ENCODE results near the gene GPHB5. TPM values are rescaled to one million over a fixed set of nuclear protein-coding genes. Genes with fewer than 3 reads are reported as not detected.

Gene GPHB5
- total and polyA plus RNA-seq, 4 experiments from 2014 or later: not detected

DNA sequence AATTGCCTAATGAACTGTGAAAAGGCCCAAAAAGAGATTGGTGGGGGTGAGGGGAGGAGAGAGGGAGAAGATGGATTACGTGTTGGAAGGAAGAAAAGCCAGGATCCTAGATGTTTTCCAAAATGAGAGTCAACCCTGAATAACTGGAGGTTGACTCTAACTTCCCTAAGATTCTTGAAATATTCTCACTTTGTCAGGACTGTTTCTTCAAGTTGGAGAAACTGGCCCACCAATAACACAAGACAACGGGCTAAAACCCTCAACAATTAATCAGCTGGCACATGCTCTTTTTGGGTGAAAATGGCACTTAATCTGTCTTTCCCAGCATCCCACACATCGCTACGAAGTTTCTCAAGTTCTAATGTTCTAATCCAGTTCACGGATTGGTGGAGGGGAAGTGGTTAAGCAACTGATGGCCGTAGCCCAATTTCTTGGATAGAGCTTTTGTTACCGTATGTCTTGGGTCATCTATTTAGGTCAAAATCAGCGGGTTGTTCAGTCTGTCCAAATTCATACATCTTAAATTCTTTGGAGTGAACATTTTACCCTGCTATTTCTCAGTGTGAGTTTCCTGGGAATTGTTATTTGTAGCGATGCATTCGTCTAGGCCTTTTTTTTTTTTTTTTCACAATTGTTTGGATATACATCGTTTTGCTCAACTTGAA, 49.0 kb downstream of the GPHB5 start:
- ChIA-PET POLR2A (ENCODE audit: partially characterized antibody) (no interaction called here), CTCF (ENCODE audit: partially characterized antibody) (no interaction called here)
- Mint-ChIP-seq H3K36me3 (no peaks in the 10 kb centered on the region), H3K27ac (no peak overlapping the region), H3K27me3 (peaks cover 7 to 15% of the 10 kb centered on the region in 2 donors), H3K9me3 (peaks cover 0 to 4% (median under 1%) of the 10 kb centered on the region in 8 donors), H3K4me1 (no peaks in the 10 kb centered on the region), H3K4me3 (no peak overlapping the region)
- intact Hi-C loops (cut with micrococcal nuclease): no loop called here
- no peak overlapping the region for H3K27ac ChIP-seq (ENCODE audit: low read depth, low read length)
- no peaks in the 10 kb centered on the region for H3K36me3 ChIP-seq (ENCODE audit: insufficient read depth, low read length)
- no peaks in the 10 kb centered on the region for H3K27me3 ChIP-seq (ENCODE audit: insufficient read depth, low read length)
- no peak overlapping the region for H3K4me3 ChIP-seq (ENCODE audit: low read length in 2 of 2)
- no peaks in the 10 kb centered on the region for H3K9me3 ChIP-seq (ENCODE audit: control insufficient read depth in 1 of 2, low read length in 2 of 2)
- no peaks in the 10 kb centered on the region for H3K4me1 ChIP-seq (ENCODE audit: insufficient read depth, low read length)
- no peak for DNase-seq

GRCh38 chr14:63268771-63269170, 50.0 kb downstream of the GPHB5 start:
- H3K27me3 Mint-ChIP-seq: peaks cover 7 to 19% of the 10 kb centered on the region in 2 donors
- Histone ChIP-seq H3K27ac (ENCODE audit: low read depth, low read length) (no peak overlapping the region), H3K4me1 (ENCODE audit: insufficient read depth, low read length) (no peaks in the 10 kb centered on the region), H3K27me3 (ENCODE audit: insufficient read depth, low read length) (no peaks in the 10 kb centered on the region), H3K9me3 (ENCODE audit: control insufficient read depth in 1 of 2, low read length in 2 of 2) (no peaks in the 10 kb centered on the region), H3K36me3 (ENCODE audit: insufficient read depth, low read length) (no peaks in the 10 kb centered on the region), H3K4me3 (ENCODE audit: low read length in 2 of 2) (no peak overlapping the region)
- POLR2A ChIA-PET (ENCODE audit: partially characterized antibody): no interaction called here
- H3K4me3 Mint-ChIP-seq: no peak overlapping the region
- no peak for DNase-seq
- H3K27ac Mint-ChIP-seq: no peak overlapping the region
- CTCF ChIA-PET (ENCODE audit: partially characterized antibody): no interaction called here
- H3K36me3 Mint-ChIP-seq: no peaks in the 10 kb centered on the region
- H3K4me1 Mint-ChIP-seq: no peaks in the 10 kb centered on the region
- intact Hi-C loops (cut with micrococcal nuclease): no loop called here
- peaks cover 0 to 4% (median 2%) of the 10 kb centered on the region in 8 donors for H3K9me3 Mint-ChIP-seq

GRCh38 chr14:63267171-63267570, 51.6 kb downstream of the GPHB5 start:
- Histone ChIP-seq H3K4me3 (ENCODE audit: low read length in 2 of 2) (no peak overlapping the region), H3K27me3 (ENCODE audit: insufficient read depth, low read length) (no peaks in the 10 kb centered on the region), H3K36me3 (ENCODE audit: insufficient read depth, low read length) (no peaks in the 10 kb centered on the region), H3K27ac (ENCODE audit: low read depth, low read length) (no peak overlapping the region), H3K9me3 (ENCODE audit: control insufficient read depth in 1 of 2, low read length in 2 of 2) (no peaks in the 10 kb centered on the region), H3K4me1 (ENCODE audit: insufficient read depth, low read length) (no peaks in the 10 kb centered on the region)
- H3K27ac Mint-ChIP-seq: no peak overlapping the region
- no peaks in the 10 kb centered on the region for H3K4me1 Mint-ChIP-seq
- no peaks in the 10 kb centered on the region for H3K36me3 Mint-ChIP-seq
- ChIA-PET CTCF (ENCODE audit: partially characterized antibody) (no interaction called here), POLR2A (ENCODE audit: partially characterized antibody) (no interaction called here)
- peaks cover 7 to 23% of the 10 kb centered on the region in 2 donors for H3K27me3 Mint-ChIP-seq
- intact Hi-C loops (cut with micrococcal nuclease): no loop called here
- peaks cover 0 to 4% (median 3%) of the 10 kb centered on the region in 8 donors for H3K9me3 Mint-ChIP-seq
- H3K4me3 Mint-ChIP-seq: no peak overlapping the region
- DNase-seq: no peak

- Mint-ChIP-seq H3K36me3 (no peaks in the 10 kb centered on the region), H3K27me3 (peaks cover 10 to 23% of the 10 kb centered on the region in 2 donors), H3K9me3 (peaks cover 0 to 4% (median 3%) of the 10 kb centered on the region in 8 donors), H3K4me3 (no peak overlapping the region), H3K27ac (no peak overlapping the region), H3K4me1 (no peaks in the 10 kb centered on the region)
- DNase-seq: no peak
- ChIA-PET POLR2A (ENCODE audit: partially characterized antibody) (no interaction called here), CTCF (ENCODE audit: partially characterized antibody) (no interaction called here)
- no peak overlapping the region for H3K27ac ChIP-seq (ENCODE audit: low read depth, low read length)
- no peaks in the 10 kb centered on the region for H3K27me3 ChIP-seq (ENCODE audit: insufficient read depth, low read length)
- H3K36me3 ChIP-seq (ENCODE audit: insufficient read depth, low read length): no peaks in the 10 kb centered on the region
- H3K4me3 ChIP-seq (ENCODE audit: low read length in 2 of 2): no peak overlapping the region
- H3K9me3 ChIP-seq (ENCODE audit: control insufficient read depth in 1 of 2, low read length in 2 of 2): no peaks in the 10 kb centered on the region
- H3K4me1 ChIP-seq (ENCODE audit: insufficient read depth, low read length): no peaks in the 10 kb centered on the region
- intact Hi-C loops (cut with micrococcal nuclease): no loop called here
Observed at GRCh38 chr14:63266106-63266505, 52.6 kb downstream of the GPHB5 start.

Other genes starting within 250 kb of the GPHB5 start
- gene RHOJ, start 114.5 kb downstream of the GPHB5 start, total RNA-seq: not detected
- not detected for gene RHOJ, start 114.5 kb downstream of the GPHB5 start, polyA plus RNA-seq
- gene PPP2R5E, start 224.4 kb upstream of the GPHB5 start, total RNA-seq: 10 to 100 TPM; 36.2 to 38.0 TPM
- 10 to 100 TPM; 36.2 to 38.3 TPM for gene PPP2R5E, start 224.4 kb upstream of the GPHB5 start, polyA plus RNA-seq